Measurements from ENCODE around the gene LRPAP1.

- TF ChIP-seq CTCF (IDR thresholded peaks at IDR 0.05): no peak
- TF ChIP-seq POLR2A (IDR thresholded peaks at IDR 0.05; ENCODE audit: low read depth): no peak
Measured at GRCh38 chr4:3517731-3518510, 14.3 kb downstream of the LRPAP1 start.

Data from esophagus muscularis mucosa (tissue), 3 donors.